ENCODE data around the gene DUSP5.

DUSP5 gene

DNA sequence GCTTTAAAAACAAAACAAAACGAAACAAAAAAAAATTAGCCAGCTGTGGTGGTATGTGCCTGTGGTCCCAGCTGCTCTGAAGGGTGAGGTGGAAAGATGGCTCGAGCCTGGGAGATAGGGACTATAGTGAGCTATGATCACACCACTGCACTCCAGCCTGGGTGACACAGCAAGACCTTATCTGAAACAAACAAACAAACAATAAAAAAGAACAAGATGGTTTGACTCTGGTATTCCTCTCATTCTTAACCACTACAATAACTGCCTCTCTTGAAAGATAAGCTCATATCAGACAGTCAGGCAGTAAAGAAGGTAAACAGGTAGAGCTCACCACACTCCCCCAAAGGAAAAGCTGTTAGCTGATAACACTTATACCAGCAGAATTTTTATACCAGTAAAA, 14.1 kb upstream of the DUSP5 start:
- DNase-seq: no peak

DNA sequence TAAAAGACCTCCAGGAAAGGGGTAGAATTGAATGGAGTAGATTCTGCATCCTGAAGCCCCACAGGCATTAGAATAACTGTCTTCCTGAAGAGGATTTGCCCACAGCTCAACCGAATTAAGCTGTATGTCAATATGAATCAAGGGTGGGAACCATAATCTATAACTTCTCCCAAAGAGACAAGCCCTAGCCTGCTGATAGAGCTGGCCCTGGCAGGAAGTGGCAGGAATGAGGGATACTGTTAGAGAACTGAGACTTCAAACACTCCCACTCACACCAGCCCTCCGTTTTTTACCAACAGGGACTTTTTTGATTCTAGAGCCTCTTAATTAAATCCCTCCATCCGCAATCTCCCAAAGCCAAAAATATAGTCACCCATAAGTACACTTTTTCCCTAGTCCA, 12.2 kb upstream of the DUSP5 start:
- DNase-seq: no peak

DNA sequence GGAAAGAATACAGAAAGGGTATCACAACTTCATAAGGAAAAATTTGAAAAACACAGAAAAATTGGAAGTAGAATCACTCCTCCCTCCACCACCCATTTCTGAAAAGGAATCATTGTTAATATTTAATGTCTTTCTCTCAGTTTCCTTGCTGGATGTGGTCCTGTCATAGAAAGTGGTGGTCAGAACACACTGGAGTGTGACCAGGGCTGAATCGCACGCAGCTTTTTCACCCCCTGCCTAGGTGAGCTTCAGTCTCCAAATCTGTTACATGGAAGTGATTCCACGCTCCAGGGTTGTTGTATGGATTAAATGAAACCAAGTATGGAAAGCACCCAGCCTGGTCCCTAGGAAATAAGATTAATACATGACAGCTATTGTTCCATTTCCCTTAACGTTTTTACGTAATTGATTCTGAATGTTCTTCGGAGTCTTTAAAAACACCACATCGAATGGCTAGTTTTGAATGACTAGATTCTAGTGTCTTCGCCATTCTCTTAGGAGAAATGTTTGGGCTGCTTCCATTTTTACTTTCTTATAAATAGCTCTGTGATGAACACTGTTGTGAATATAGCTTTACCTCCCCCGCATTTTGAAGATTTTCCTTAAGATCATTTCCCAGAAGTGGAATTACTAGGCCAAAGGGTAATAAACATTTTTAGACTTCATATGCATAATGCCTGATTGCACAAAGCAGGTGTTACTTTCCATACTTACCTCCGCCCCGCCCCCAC, 10.9 kb upstream of the DUSP5 start:
- no peak for DNase-seq

DNA sequence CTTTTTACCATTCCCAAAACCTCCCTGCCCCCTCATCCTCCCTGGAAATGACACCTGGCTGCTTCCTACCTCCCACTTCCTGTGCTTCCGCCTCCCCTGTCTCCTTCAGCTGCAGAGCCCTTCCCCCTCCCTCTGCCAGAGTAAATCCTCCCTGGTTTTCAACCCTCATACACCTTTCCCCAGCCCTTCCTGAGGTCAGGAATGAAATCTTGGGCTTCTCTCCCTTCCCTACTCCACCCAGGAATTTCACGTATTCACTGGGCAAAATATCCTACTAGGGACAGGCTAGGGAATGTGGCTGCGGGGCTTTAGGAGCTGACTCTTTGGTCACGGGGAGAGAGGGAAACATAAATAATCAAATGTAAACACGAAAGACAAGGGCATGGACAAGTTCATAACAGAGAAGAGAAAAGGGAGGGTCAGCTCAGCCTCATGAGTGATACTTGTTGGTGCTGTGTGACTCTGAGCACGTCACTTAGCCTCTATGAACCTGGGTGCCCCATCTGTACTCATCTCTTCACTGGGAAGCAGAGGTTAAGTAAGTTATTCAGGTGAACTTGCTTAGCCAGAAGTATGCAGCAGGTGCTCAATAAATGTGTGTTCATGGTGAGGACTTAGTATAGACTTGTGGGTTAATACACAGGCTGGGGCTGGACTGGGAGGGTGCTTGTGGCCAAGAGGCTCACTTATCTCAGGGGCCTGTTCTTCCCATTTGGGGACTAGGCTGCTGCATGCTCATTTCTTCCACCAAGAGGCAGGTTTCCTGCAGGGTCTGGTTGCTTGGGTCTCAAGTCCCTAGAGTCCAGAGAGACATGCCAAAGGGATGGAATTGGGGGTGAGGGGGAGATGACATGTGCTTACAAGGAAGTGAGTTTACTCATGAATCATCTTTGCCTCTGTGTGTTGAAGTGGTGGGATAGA, 10.0 kb upstream of the DUSP5 start:
- peak; percentile 17 for DNase-seq

GRCh38 chr10:110488332-110488681, 9.4 kb upstream of the DUSP5 start:
- no peak for DNase-seq

DNA sequence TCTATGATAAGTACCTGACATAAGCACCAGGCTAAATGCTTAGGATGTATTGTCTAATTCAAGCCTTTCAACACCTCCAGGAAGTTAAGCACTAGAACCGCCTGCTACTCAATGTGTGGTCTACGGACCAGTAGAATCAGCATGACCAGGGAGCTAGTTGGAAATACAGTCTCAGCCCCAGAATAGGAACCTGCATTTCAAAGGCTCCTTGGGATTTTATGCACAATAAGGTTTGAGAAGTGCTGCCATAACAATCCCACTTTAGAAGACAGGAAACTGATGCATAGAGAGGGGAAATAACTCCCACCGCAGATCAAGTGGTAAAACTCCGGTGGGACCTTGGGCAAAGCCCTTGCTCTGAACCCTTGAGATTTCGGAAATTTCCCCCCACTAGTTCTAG, 8.8 kb upstream of the DUSP5 start:
- DNase-seq: no peak

DNA sequence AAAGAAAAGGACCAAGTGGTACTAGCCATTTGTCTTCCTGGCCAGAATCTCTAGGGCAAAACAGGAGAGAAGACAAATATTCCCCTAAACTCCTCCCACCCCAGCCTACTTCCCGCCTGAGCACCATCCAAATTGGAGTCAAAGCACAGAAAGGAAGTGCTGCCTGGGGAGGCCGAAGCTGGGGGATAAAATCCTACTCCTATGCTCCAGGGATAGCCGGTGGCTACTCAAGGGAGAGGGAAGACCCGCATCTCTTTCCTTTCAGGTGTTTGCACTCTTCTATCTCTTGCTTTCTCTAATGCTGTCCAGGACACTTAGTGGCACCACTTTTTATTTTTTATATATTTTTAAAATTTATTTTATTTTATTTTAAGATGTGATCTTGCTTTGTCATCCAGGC, 7.1 kb upstream of the DUSP5 start:
- DNase-seq: no peak

DNA sequence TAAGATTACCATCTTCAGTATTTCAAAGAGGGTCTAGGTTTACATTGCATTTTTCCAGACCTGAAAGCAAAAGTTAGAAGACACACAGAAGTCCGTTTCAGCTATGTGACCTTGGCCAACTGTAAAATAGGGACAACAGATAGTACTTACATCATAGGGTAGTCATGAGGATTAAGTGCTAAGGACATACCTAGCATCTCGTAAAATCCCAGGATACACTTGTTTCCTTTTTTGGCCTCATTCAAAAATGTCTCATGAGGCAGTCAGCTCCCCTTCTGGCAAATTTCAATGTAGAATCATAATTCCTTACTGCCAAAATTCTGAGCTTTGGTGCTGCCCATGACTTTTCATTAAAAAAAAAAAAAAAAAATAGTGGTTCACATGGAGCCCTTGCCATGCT, 6.4 kb upstream of the DUSP5 start:
- no peak for DNase-seq

- no peak for DNase-seq
Observed at GRCh38 chr10:110492069-110492822, 5.5 kb upstream of the DUSP5 start.

DNA sequence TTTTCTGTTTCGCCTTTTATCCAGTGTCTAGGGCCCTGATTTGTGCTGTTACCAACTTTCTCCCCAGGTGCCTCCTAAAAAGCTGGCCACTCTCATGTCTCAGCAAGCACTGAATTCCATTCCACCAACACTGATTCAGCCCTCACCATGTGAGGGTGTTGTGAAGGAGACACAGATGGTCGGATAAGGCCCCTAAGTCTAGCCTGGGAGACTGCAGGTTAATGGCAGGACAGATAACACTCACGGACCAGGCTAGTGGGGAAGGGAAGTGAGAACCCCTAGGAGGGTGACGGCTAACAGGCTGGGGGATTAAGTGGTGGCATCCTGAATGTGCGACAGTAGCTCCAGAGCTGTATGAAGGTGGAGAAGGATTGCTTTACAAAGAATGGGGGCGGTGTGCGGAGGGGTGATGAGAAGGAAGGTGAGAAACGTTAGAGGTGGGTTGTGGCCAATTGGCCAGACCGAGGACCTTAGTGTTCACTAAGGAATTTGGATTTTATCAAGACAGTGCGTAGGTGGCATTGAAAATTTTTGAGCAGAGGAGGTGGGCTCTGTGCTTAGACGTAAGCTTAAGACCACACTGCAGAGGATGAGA, 3.8 kb upstream of the DUSP5 start:
- no peak for DNase-seq

- no peak for DNase-seq
Observed at GRCh38 chr10:110494532-110494931, 3.2 kb upstream of the DUSP5 start.

- no peak for DNase-seq
Observed at GRCh38 chr10:110495731-110496552, 1.8 kb upstream of the DUSP5 start.

DNA sequence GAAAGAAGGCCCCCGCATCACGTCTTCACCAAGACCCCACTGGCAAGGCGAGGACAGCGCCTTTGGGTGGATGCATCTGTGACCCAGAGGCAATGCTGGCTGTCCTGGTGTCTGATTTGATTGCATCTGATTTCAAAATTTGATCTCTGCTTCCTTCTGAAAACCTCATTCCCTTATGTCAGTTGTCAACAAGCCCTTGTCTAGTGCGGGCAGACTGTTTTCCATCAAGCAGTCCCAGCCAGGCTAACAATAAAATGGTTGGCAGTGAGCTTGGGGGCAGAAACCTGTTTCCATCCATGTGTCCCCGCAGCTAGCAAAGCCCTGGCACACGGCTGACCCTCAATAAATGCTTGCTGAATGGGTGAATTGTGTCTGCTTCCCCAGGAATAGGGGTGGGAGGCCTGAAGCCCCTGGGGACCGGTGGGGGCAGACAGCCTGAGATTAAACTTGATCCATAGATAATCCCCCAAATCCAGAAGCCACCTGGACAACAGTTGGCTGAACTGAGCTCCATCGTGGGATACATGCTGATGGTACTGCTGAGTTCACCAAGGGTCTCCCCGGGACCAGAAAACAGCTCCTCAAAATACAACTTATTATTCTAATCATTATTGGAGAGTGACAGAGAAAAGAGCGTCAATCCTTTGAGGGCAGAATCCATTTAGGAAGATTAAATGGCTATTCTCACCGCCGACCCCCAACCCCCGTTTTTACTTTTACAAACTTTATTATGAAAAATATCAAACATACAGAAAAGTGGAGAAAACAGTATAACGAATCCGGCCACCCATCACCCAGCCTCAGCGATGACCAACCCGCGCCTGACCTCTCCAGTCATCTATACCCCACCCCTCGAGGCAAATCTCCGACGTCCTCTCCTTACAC, 912 bp upstream of the DUSP5 start:
- DNase-seq: no peak

- DNase-seq: no peak
Observed at GRCh38 chr10:110498087-110498981, 627 bp downstream of the DUSP5 start.

DNA sequence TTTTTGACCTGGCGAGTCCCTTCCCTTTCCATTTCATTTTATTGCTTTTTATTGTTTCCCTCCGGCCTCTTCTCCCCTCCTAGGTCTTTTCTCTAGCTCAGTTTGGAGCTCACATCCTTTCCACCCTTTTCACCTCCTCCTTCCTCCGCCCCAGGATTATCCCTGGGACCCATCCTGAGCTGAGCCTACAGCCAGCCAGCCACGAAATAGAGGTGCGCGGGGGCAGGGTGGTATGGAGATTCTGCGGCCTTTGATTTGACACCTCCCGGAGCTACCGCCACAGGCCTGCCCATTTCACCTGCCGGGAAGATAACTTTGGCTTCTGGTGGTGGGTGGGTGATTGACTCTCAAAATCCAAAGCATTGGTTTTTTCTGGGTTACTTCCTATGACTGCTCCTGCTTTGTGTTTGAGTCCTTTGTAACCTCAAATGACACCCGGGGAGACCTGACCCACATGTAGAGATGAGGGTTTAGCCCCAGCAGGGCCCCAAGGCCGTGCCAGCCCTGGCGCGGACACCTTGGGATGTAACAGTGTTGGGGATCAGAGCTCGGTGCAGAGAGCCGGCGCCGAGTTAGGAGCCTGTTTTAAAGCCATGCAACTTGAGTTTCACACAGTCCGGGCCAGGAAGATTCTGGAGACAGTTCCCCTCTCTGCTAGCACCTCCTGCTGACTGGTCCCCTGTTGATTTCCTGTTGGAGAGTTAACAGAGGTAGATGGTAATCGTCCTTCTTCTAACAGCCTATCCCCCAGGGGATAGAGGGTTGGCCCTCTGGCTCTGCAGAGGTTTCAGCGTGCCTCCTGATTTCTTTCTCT, 1.5 kb downstream of the DUSP5 start:
- no peak for DNase-seq

DNA sequence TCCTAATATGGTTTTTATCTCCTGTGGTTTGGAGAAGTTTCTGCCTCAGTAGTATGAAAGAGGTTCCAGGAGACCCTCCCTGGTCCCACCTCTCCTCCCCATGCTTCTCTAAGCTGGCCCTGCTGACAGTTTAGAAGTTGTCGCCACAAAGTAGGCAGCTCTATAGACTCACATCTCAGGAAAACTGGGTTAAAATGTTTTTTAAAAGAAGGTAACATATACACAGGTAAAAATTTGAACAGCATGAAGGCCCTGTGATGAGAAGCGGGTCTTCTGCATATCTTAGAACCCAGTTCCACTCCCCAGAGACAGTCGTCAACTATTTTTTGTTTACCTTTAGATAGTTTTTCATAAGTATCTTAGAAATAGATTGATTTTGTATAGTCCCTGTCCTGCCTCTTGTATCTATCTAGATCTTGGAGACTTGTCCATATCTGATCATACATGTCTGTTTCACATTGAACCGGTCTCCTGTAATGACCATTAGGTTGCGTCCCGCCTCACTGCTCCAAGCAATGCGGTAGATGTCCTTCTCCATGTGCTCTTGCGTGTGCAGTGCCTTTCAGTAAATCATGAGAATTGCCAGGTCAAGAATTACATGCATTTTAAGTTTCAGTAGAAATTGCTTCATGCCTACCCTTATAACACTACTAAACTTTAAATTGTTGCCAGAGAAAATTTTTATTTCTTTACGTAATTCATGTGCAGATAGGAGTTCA, 2.2 kb downstream of the DUSP5 start:
- no peak for DNase-seq

DNA sequence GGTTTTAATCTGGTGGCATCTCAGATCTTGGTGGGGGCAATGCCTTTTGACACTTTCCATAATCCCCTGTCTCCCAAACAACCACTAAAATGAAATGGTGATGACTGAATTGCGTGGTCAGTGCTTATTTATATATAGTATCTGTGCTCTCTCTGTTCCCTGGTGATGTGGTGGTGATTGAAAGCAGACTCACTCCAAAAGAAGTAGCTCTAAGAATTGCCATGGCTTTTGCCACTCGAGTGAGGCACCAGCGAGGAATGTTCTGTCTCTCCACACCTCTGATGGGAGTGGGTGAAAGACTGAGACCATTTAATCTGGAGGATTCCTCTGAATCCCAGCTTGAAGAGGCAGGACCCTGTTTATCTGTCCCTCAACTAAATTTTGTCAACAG, 2.8 kb downstream of the DUSP5 start:
- no peak for DNase-seq

DNA sequence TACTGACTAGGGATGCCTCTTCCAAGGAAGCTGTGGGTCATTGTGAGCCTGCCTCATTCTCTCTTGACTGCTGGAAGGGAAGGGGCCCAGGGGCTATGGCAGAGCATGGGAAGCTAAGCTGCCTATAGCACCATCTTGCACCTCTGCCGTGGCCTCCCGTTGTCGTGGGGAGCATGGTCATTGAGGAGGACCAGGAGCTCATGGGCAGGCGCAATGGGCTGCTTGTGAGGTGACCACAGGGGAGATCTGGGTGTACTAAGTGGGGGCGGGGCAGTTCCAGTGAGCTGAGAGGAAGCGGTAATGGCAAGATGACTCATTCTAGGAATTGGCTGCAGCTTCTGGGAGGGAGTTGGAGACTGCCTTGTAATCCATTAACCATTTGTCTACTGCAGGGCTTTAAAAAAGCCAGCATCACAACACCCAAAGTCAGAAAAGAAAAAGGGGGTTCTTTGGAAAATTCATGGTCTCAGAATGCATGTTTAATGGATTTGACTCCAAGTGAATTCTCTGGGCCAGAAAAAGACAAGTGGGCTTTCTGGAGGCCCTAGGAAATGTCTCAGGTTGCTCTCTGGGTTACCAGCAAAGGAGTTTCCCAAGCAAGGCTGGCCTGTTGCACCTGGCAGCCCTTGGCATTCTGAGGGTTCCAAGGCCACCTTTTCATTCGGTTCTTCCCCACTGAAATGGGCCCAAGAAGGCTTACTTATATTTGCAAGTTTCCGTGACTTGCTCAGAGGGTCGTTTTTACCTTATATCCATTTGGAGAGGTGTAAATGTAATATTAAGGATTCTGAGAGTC, 3.6 kb downstream of the DUSP5 start:
- no peak for DNase-seq

Data from NCI-H2171 (cell line).